ENCODE measurements around the gene INSR.
"Not testable (repeated sequence)": the region's sequence is repeated elsewhere in the genome, so short reads cannot be mapped to it uniquely, and the experiment has no call there.

Gene INSR

DNA sequence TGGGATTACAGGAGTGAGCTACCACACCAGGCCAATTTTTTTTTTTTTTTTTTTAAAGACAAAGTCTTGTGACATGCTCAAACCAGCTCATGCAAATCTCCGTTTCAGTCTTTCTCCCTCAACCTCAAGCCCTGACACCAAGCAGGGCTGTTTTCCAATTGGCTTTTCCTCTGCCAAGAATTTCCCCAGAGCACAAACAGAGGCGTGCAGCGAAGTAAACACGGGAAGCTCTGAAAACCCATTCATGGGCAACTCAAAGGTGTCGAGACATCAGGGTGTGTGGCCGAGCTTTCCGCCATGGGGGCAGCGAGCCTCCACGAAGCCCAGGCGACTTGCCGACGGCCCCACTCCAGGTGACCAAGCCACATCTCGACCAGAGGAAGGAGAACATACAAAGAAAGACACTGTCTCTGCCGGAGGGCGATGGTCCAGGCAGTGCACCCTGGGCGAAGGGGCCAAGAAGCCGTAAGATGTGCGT lies 70.0 kb downstream of the INSR start:
- no peak for DNase-seq (ENCODE audit: low spot score)

DNA sequence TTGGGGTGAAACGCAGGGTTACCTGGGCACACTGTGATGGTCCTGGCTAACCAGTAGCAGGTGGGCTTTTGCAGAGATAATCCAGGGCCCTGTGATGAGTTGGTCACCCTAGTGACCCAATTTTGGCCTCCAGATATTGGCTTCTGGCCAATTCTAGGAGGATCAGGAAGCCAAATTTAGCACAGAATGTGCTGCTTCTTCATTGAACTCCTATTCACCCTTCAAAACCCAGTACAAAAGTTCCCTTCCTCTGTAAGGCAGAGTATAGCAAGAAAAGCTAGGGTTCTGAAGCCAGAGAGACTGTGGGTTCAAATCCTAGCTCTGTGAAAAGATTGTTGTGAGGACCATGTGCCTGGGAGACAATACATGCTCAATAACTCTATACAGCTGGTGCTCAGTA lies 70.8 kb downstream of the INSR start:
- no peak for DNase-seq (ENCODE audit: low spot score)

DNA sequence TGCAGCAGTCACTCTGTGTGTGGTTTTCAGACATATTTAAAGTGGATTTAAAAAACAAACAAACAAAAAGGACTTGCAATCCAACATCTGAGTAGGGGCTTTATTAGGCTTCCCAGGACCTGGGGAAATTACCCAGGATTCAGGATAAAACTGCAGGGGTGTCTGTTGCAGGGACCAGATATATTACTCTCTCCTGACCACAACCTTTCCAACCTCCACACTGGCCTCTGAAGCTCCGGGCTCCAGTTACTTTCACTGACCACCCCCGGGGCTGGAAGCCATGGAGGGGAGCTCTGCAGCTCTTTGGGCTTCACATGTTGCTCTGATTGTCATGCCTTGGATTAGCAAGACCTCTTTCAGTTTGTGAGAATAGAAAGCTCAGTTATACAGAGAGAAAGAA lies 75.2 kb downstream of the INSR start:
- DNase-seq (ENCODE audit: low spot score), result no peak

DNA sequence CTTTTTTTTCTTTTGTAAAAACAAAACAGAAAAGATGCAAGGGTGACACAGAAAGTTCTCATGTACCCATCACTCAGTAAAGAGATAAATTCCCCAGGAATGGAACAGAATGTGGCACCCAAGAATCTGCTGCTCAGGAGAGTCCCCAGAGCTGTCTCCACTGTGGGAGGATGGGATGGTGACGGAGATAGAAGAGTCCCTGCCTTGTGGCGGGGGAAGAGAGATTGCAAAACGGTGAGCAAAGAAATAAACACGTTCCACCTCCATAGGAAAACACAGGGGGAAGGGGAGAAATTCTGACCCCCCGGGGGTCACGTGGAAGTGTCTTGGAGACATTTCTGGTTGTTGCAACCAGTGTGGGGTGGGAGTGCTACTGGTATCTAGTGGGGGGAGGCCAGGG lies 76.4 kb downstream of the INSR start:
- DNase-seq (ENCODE audit: low spot score), result no peak

DNA sequence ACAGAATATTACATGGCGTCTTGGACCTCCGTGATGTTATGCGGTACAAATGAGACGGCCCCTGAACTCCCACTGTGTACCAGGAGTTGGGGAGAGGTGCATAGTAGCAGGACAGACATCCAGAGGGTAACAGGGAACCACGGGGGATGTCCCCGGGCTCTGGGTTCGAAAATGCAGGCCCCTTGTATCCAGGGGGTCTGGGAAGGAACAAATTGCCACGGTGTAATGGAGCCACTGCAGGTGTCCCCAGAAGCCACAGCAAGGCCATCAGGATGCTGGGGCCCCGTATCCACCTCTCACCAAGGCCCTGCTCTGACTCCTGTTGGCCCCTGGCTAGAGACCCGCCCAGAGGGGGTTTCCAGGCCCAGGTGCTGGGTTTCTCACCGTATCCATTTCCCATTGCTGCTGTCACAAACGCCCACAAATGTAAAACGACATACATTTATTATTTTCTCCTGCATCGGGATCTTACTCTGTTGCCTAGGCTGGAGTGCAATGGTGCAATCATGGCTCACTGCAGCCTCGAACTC lies 77.8 kb downstream of the INSR start:
- DNase-seq (ENCODE audit: low spot score), result no peak

DNA sequence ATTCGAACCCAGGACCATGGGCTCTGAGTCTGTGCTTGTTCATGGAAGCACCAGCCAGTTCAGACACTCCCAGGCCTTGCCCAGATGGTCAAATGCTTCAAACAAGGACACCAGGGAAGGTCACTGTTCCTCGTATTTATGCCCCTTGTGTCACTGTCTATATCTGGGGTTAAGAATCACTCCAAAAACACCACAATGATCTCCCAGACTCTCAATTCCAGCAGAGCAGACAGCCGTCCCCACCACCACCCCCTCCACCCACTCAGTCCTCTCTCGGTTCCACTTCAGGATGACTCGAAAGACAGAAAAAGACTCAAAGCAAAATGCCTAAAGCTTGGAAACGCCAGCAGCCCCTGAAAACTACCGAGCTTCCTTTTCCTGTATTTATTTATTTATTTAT lies 79.0 kb downstream of the INSR start:
- DNase-seq (ENCODE audit: low spot score), result no peak

DNA sequence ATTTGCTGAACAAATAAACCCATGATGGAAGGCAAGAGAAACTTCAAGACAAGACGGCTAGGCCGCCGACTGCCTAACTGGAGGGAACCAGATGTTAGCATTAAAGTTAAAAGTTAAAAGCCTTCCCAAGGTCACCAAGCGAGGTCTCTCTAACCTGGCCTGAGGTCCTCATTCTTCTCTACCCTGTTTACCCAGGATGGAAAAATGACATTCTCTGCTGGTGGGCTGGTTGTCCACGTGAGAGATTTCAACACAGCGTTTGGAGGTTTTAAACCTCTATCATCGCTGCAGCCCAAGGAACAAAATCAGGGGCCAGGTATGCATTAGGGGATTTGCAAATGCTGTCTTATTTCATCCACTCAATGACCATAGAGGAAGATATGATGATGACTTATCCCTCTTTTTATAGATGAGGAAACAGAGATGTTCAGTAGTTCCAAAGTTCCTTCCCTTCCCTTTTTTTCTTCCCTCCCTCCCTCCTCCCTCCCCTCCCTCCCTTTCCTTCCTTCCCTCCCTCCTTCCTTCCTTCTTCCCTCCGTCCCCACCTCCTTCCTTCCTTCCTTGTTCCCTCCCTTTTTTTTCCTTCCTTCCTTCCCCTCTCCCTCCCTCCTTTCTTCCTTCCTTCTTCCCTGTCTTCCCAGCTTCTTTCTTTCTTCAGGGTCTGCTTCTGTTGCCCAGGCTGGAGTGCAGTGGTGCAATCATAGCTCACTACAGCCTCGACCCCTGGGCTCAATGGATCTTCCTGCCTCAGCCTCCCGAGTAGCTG lies 79.7 kb downstream of the INSR start:
- DNase-seq (ENCODE audit: low spot score), result no peak

DNA sequence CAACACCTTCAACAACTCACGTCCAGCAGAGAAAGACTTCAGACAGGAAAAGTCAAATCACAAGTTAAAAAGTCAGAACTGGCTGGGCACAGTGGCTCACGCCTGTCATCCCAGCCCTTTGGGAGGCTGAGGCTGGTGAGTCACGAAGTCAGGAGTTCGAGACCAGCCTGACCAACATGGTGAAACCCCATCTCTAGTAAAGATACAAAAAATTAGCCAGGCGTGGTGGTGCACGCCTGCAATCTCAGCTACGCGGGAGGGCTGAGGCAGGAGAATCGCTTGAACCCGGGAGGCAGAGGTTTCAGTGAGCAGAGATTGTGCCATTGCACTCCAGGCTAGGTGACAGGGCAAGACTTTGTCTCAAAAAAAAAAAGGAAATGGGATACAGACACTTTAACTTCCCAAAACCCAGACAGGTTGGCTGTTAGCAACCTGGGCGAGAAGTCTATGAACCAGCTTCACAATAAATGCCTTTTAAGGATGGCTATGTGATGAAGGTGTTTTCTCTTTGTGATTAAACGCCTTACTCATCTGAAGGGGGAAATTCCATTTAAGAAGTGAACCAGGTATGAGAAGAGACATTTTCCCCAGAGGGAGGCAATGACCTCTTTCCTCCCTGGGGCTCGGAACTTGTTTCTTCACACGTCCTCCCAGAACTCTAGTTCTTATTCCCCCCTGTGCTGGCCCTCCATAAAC lies 80.4 kb downstream of the INSR start:
- DNase-seq (ENCODE audit: low spot score), result no peak

DNA sequence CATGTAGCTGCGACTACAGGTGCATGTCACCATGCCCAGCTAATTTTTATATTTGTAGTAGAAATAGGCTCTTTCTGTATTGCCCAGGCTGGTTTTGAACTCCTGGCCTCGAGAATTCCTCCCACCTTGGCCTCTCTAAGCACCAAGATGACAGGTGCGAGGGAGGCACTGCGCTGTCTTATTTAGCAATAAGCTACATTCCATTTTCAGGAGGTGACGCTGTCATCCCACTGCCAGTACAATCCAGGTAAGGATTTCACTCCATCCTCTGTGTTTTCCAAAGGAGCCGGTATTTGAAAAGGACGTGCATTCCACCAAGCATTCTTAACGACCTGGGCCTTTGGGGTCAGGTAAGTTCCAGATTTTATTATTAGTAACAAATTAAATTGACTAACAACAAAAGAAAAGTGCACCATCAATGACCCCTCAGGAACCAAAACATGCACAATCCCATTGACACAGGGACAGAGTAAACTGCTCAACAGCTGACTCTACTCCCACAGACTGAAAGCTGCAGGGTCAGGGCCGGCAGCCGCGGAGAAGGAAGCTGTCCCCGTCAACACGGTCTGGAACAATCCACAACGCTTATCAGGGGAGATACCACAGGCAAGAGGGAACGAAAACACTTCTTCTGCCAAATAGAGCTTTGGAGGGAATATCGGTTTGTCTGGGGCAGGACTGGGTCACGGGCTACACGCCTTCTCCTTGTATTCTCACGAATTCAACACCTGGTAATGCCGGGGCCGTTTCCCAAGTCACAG lies 82.8 kb downstream of the INSR start:
- DNase-seq (ENCODE audit: low spot score), result no peak

DNA sequence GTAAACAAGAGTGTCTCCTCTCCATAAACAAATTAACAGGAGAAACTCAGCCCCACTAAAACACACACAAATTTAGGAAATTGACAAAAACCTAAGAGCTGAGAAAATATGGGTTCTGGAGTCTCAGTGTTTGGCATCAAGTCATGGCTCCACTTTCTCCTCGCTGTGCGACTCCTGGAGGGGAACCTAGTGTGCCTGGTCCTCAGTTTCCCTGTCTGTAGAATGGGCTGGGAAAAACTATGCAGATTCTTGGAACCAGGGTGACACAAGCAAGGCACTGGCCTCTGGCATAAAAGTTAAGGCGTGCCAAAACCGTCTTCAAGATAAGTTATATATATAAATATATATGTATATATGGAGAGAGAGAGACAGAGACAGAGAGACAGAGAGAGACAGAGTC lies 83.9 kb downstream of the INSR start:
- DNase-seq (ENCODE audit: low spot score), result no peak

DNA sequence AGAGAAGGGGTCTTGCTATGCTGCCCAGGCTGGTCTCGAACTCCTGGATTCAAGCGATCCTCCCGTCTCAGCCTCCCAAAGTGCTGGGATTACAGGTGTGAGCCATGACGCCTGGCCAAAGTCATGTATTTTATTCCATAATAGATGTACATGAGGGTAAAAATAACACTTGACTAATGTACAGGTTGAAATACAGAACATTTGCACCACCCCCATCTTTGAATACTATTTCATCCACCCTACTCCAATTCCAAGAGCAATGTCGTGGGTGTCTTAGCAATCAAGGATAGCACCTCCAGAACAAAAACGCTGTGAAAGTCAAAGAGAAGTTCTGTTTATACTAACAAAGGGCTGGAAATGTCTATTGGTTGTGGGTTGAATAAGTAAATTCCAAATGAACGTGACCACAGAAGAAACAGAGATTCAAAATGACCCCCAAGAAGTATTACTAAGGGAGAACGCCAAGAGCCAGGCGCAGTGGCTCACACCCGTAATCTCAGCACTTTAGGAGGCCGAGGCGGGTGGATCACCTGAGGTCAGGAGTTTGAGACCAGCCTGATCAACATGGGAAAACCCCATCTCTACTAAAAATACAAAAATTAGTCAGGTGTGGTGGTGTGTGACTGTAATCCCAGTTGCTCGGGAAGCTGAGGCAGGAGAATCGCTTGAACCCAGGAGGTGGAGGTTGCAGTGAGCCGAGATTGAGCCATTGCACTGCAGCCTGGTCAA lies 84.5 kb downstream of the INSR start:
- not testable (repeated sequence) for DNase-seq (ENCODE audit: low spot score)

DNA sequence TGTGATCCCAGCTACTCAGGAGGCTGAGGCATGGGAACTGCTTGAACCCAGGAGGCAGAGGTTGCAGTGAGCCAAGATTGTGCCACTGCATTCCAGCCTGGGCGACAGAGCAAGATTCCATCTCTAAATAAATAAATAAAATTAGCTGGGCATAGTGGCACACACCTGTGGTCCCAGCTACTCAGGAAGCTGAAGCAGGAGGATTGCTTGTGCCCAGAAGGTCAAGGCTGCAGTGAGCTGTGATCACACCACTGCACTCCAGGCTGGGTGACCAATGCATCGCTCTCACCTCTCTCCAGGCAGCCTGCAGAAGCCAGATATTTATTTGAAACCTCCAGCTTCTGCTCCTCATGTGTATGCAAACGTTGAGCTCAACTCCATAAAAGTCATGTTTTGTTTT lies 85.2 kb downstream of the INSR start:
- DNase-seq (ENCODE audit: low spot score), result not testable (repeated sequence)

DNA sequence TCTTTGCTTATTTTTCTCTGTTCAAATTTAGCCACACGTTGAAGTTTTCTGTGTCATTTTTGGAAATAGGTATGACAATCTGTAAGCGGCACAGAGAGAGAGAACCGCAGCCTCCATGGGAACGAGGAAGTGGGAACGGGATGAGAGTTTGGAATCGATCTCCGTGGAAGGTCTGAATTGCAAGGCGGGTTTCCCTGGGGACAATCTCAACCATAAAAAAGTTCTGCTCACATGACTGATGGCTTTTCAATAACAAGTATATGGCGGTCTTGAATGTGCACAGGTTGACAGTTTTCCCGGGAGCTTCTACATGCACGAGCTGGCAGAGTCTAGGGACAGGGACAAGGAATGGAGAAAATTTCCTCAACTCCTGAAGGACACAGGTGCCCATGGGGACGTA lies 90.9 kb downstream of the INSR start:
- no peak for DNase-seq (ENCODE audit: low spot score)

DNA sequence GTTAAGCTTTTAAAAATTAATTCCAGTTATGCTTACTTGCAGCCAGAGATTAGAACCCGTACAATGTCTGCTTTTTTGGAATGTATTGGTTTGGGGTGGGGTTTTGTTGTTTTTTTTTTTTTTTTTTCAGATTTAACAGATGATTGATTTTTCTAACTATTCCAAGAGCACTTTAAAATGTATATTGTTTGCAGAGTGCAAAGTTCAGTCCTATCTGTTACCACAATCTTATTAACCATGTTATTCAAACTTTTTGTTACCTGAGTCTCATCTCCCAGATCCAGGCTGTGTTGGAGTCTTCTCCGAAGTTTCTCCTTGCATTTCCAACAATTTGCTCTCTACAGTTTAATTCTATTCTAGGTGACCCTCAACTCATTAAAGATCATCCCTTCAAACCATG lies 91.3 kb downstream of the INSR start:
- no peak for DNase-seq (ENCODE audit: low spot score)

DNA sequence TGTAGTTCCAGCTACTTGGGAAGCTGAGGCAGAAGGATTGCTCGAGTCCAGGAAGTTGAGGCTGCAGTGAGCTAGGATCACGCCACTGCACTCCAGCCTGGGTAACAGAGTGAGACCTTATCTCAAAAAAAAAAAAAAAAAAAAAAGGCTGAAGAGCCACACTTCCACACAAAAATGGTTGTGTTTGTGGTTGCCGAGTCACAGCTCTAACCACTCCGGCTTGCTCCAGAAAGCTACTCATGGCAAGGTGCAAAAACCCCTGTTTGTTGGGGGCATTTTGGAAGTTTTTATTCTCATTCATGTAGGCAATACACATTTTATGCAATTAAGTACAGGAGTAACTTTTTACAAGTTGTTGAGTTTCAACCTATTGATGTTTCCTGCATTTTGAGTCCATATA lies 93.5 kb downstream of the INSR start:
- DNase-seq (ENCODE audit: low spot score), result no peak

DNA sequence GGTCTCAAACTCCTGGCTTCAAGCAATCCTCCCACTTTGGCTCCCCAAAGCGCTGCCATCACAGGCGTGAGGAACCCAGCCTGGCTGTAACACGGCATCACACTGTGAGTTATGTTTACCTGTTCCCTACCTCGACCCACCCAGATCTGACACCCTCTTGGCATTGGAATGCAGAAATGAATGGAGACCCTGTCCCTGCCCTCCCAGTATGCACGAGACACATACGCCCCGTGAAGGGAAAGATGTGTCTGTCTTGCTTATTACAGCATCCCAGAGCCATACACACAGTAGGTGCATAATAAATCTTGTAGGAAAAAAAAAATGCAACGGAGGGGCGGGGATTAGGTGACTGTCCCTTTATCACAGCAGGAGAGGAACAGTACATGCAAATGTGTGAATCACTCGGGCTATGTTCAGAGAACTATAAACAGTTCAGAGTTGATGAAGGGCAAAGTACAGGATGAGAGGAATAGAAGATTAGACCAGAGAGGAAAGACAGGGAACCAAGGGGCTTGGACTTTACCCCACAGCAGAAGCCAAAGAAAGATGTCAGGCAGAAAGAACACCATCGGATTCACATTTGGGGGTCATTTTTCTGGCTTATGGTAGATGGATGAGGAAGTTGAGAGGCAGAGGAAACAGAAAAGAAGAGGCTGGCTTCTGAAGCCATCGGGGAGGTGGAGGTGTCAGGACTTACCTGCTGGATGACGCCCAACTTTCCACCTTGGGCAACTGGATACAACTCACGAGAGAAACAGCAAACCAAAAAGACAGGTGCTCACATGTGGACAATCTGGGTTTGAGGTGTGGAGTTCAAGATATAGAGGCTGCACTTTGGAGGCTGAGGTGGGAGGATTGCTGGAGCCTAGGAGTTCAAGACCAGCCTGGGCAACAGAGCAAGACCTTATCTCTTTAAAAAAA lies 94.3 kb downstream of the INSR start:
- DNase-seq (ENCODE audit: low spot score), result no peak

DNA sequence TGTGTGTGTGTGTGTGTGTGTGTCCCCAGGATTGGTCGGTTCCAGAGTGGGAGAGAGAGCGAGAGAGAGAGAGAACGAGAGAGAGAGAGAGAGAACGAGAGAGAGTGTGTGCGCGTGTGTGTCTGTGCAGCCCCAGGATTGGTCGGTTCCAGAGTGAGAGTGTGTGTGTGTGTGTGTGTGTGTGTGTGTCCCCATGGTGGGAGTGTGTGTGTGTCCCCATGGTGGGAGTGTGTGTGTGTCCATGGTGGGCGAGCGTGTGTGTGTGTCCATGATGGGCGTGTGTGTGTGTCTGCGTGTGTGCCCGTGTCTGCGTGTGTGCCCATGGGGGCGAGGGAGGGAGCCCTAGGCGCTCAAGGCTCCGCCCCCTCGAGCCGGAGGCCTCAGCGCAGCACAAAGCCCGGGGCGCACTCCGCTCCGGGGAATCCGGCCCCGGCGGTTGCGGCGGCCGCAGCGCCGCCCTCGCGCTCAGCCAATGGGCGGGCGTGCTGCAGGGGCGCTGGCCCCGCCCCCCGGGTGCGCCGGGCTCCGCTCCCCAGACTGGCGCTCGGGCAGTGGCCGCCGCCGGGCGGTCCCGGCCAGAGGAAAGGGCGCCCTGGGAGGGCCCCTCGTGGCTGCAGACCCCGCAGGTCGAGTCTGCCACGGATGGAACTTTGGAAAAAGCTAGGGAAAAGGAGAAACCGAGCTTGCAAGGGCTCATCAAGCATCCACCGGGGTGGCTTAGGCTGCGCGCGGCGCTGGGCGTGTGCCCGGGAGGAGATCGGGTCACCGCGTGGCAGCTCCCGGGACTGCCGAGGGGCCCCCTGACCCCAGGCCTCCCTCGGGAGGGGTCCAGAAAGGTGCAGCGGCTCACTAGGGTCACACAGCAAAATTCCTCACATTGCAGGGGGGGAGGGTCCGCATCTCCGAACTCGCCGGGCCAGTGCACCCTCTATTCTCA lies 96.2 kb downstream of the INSR start:
- peak; percentile 99 for DNase-seq (ENCODE audit: low spot score)

DNA sequence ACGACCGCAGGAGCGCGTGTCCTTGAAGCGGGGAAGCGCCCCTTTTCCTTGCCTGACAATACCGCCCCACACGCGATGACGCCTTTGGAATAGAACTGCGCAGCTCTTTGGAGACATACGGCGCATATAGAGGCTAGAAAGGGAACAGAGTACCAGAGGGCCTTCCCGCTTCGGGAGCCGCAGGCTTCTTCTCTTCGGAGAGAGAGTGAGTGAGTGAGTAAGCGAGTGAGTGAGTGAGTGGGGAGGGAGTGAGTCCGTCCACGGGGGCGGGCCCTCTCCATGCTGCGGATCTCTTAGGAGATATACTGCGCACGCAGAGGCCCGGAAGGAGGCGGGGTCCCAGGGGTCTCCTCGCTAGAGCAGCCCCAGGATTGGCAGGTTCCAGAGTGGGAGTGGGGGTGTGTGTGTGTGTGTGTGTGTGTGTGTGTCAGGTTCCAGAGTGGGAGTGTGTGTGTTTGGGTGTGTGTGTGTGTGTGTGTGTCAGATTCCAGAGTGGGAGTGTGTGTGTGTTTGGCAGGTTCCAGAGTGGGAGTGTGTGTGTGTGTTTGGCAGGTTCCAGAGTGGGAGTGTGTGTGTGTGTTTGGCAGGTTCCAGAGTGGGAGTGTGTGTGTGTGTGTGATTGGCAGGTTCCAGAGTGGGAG lies 97.0 kb downstream of the INSR start:
- peak; percentile 89 for DNase-seq (ENCODE audit: low spot score)

DNA sequence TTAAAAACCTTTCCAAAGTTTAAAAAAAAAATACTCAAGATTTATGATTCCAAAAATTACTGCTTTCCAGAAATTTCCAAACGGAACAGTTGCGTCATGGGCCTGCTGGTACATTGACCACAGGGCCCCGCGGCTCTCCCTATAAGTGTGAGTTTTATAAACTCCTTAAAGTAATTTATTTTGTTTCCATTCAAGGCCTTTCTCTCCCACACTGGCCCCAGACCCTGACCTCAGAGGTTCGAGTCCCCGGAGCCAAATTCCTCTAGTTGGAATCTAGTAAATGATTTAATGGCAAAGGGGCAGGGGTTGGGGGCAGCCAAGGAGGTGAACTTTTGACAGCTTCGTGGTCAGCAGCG lies 97.5 kb downstream of the INSR start:
- no peak for DNase-seq (ENCODE audit: low spot score)
